Measurements from ENCODE around the gene AHRR.

- no peak for TF ChIP-seq RELA (IDR thresholded peaks at IDR 0.05; ENCODE audit: borderline replicate concordance, partially characterized antibody)
- no peak for TF ChIP-seq MAX (IDR thresholded peaks at IDR 0.05; ENCODE audit: low read depth, low read length)
- TF ChIP-seq HSF1 (IDR thresholded peaks at IDR 0.05; ENCODE audit: low read depth, low read length) = no peak
- no peak for TF ChIP-seq EZH2 (IDR thresholded peaks at IDR 0.05; ENCODE audit: borderline replicate concordance, control insufficient read depth, low read depth, low read length)
Measured at GRCh38 chr5:400282-401145, 79.0 kb downstream of the AHRR start.

Measured in GM12878 (cell line).